Sigmoid colon (tissue), 7 donors: ENCODE measurements around the gene AMMECR1. TPM values are rescaled to one million over a fixed set of nuclear protein-coding genes. Genes with fewer than 3 reads are reported as not detected.

ENCODE experiments used
- DNase-seq: peaks from one replicate; pipeline ENCODE4 v3.0.0-alpha.2; 2019
- H3K27ac ChIP-seq, 4 donors: fragments of 200-600 bp; sonication (generic); one replicate each; pipeline ENCODE4 v1.5.1; 2016 to 2019; ENCODE audit warnings: mild to moderate bottlenecking in 1 of 4
- H3K27me3 ChIP-seq, 3 donors: fragments of 200-600 bp; sonication (generic); one replicate each; pipeline ENCODE4 v1.5.1; 2019; ENCODE audit warnings: mild to moderate bottlenecking in 1 of 3
- H3K36me3 ChIP-seq, 4 donors: fragments of 200-600 bp; sonication (generic); one replicate each; pipeline ENCODE4 v1.5.1; 2016 to 2019
- H3K4me1 ChIP-seq, 4 donors: fragments of 200-600 bp; sonication (generic); one replicate each; pipeline ENCODE4 v1.5.1; 2017 to 2019
- H3K4me3 ChIP-seq, 4 donors: fragments of 200-600 bp; sonication (generic); one replicate each; pipeline ENCODE4 v1.5.1; 2017 to 2019; ENCODE audit warnings: mild to moderate bottlenecking in 2 of 4, moderate library complexity in 1 of 4
- H3K9me3 ChIP-seq, 4 donors: fragments of 200-600 bp in 3 of 4; sonication (generic) in 3 of 4; one replicate each; pipeline versions ENCODE4 v1.5.1 to v1.6.1; 2013 to 2019
- CTCF ChIP-seq, 4 experiments: fragments of 450-650 bp in 3 of 4; fragments of 200-600 bp in 1 of 4; IDR thresholded peaks; one replicate each; pipeline ENCODE4 v1.5.1; 2016 to 2019; ENCODE audit warnings: antibody characterized with exemption in 4 of 4, mild to moderate bottlenecking in 3 of 4, moderate library complexity in 2 of 4
- EP300 ChIP-seq, 4 donors: sonication (generic); formaldehyde crosslinking; IDR thresholded peaks; one replicate each; pipeline ENCODE4 v1.6.1; 2017; ENCODE audit warnings: antibody characterized with exemption in 4 of 4
- POLR2A ChIP-seq, 2 donors: fragments of 450-650 bp; IDR thresholded peaks; one replicate each; pipeline ENCODE4 v1.6.1; 2016; ENCODE audit warnings: antibody characterized with exemption in 2 of 2, mild to moderate bottlenecking in 2 of 2, moderate library complexity in 2 of 2
- POLR2AphosphoS5 ChIP-seq, 4 donors: sonication (generic); formaldehyde crosslinking; IDR thresholded peaks; one replicate each; pipeline ENCODE4 v1.6.1; 2017; ENCODE audit warnings: antibody characterized with exemption in 4 of 4
- WGBS, 2 donors: extraction: QIAGEN DNeasy Blood & Tissue Kit; methylation state at CpG; one replicate each; pipeline ENCODE4 v1.1.7; 2013; 5-methylcytosine and 5-hydroxymethylcytosine counted together
- intact Hi-C: fragments of 100-400 bp; cut with DNase I; formaldehyde crosslinking; loops from one replicate; pipeline ENCODE4 v1.15.1; 2023
- polyA plus RNA-seq, 3 donors: library from polyadenylated mRNA; stranded (reverse); fragments of 200-250 nt; gene quantifications; one replicate each; pipeline ENCODE4 v1.2.3, GENCODE V29; 2013
- small RNA-seq, 3 donors: library from RNA; depleted of rRNA; stranded (forward); fragments of <200 nt; gene quantifications; one replicate each; pipeline ENCODE3, GENCODE V24; 2016
- total RNA-seq, 4 donors: library from RNA; depleted of rRNA; stranded (reverse); fragments of >200 nt; gene quantifications; one replicate each; pipeline ENCODE4 v1.1.0, GENCODE V29; 2016
- donor health status: healthy with polysubstance abuse.
- donor health status: Bipolar disorder and iron deficiency.
- donor health status: healthy.

Gene AMMECR1
- total and polyA plus RNA-seq, 7 donors = 1.5 to 8.1 (median 3.2) TPM

- no peak for DNase-seq
- no peak overlapping the region for H3K4me3 ChIP-seq
- TF ChIP-seq CTCF (IDR thresholded peaks at IDR 0.05) (peak in 2 of 4 experiments; percentile 4 to 29), POLR2AphosphoS5 (IDR thresholded peaks at IDR 0.05) (no peak)
- H3K4me1 ChIP-seq = peaks cover 0 to 16% (median 0%) of the 10 kb centered on the region in 4 donors
- intact Hi-C loops = loop anchor here (5.0 kb wide), 2 partner anchors 144 to 234 kb away; partner anchors contain the start of gene TMEM164
- WGBS, 2 donors = 20 to 25% methylated on average over 4 of the region's 4 CpGs
- H3K9me3 ChIP-seq = no peaks in the 10 kb centered on the region
- no peak overlapping the region for H3K27ac ChIP-seq
- no peaks in the 10 kb centered on the region for H3K27me3 ChIP-seq
- no peaks in the 10 kb centered on the region for H3K36me3 ChIP-seq
These were observed 172.0 kb downstream of the AMMECR1 start for GRCh38 chrX:110145854-110146253.

GRCh38 chrX:110145311-110145710 lies 172.6 kb downstream of the AMMECR1 start:
- no peak for DNase-seq
- Histone ChIP-seq H3K27ac (no peak overlapping the region), H3K4me1 (peaks cover 0 to 16% (median 0%) of the 10 kb centered on the region in 4 donors), H3K36me3 (no peaks in the 10 kb centered on the region), H3K27me3 (no peaks in the 10 kb centered on the region), H3K4me3 (no peak overlapping the region), H3K9me3 (no peaks in the 10 kb centered on the region)
- TF ChIP-seq POLR2A (IDR thresholded peaks at IDR 0.05) = no peak
- TF ChIP-seq EP300 (IDR thresholded peaks at IDR 0.05) = no peak
- no peak for TF ChIP-seq CTCF (IDR thresholded peaks at IDR 0.05)
- TF ChIP-seq POLR2AphosphoS5 (IDR thresholded peaks at IDR 0.05) = no peak
- intact Hi-C loops = loop anchor here (5.0 kb wide), 2 partner anchors 143 to 233 kb away; partner anchors contain the start of gene TMEM164

Small RNA genes within 50 kb of the gene (small RNA-seq; reads per million reads assigned to genes)
- 0 reads per million in 3 donors for gene GNG5P2
- 0 to 0.90 (median 0.43) reads per million in 3 donors for gene SNORD96B

Other genes with a start within 250 kb of the AMMECR1 start
- gene RTL9, start 40.8 kb upstream of the AMMECR1 start, total RNA-seq = under 1 TPM in 2 of 4 donors, not detected in 2; under 0.01 to 0.28 TPM
- under 1 TPM in 1 of 3 donors, not detected in 2; 0.03 TPM for gene RTL9, start 40.8 kb upstream of the AMMECR1 start, polyA plus RNA-seq